Endothelial cell of umbilical vein (primary cell): ENCODE measurements around the gene SRGN. TPM values are rescaled to one million over a fixed set of nuclear protein-coding genes. Genes with fewer than 3 reads are reported as not detected.

Source experiments
- BruUV-seq: library from RNA; stranded (reverse); fragments of 400-500 nt; replicated peaks from 2 replicates; lab custom pipeline; 2021; lab: Mats Ljungman, UMichigan
- CTCF ChIA-PET: fragments of 300-600, 350-600 bp; sonication (Branson Sonifier 250); formaldehyde crosslinking; loops from one replicate; lab custom pipeline; 2021; ENCODE audit warnings: antibody characterized with exemption, inconsistent platforms; lab: Charles Lee
- POLR2A ChIA-PET: fragments of 300-600, 350-600 bp; sonication (Branson Sonifier 250); formaldehyde crosslinking; loops from one replicate; lab custom pipeline; 2021; ENCODE audit warnings: antibody characterized with exemption, inconsistent platforms; lab: Charles Lee
- DNase-seq: peaks from one replicate; pipeline ENCODE4 v3.0.0-alpha.2; 2011; ENCODE audit warnings: low read depth, low spot score
- FAIRE-seq: peaks from 2 replicates; lab custom pipeline; 2011; peaks lifted over from hg19 to GRCh38; lab: Jason Lieb, UNC
- H2AFZ ChIP-seq: 2 replicates; pipeline ENCODE4 v1.6.0; 2012; ENCODE audit warnings: low read depth, low read length, control low read depth, inconsistent platforms
- H3K27ac ChIP-seq: 2 replicates; pipeline ENCODE4 v1.5.1; 2011; ENCODE audit warnings: low read depth, mild to moderate bottlenecking, control low read depth, low read length, moderate library complexity; ENCODE audit not compliant: insufficient read depth
- H3K27me3 ChIP-seq, 2 experiments: 2 replicates each; pipeline versions ENCODE4 v1.6.0 to v1.6.1; 2011; ENCODE audit warnings: low read length in 2 of 2, mixed read lengths in 1 of 2; ENCODE audit not compliant: control insufficient read depth in 2 of 2, insufficient read depth in 2 of 2
- H3K36me3 ChIP-seq, 2 experiments: 2 replicates in 1 of 2; 3 replicates in 1 of 2; pipeline ENCODE4 v1.5.1; 2011; ENCODE audit warnings: low read length in 2 of 2, mild to moderate bottlenecking in 1 of 2, moderate library complexity in 1 of 2; ENCODE audit not compliant: control insufficient read depth in 2 of 2, insufficient read depth in 2 of 2; ENCODE audit errors: extremely low read depth in 1 of 2
- H3K4me1 ChIP-seq: 3 replicates; pipeline ENCODE4 v1.5.1; 2011; ENCODE audit warnings: mild to moderate bottlenecking, low read length; ENCODE audit not compliant: control insufficient read depth, insufficient read depth; ENCODE audit errors: extremely low read depth
- H3K4me2 ChIP-seq: 2 replicates; pipeline ENCODE4 v1.6.1; 2011; ENCODE audit warnings: low read length, control low read depth, mixed read lengths; ENCODE audit not compliant: insufficient read depth
- H3K4me3 ChIP-seq, 3 experiments: fragments of 200-600 bp in 1 of 3; sonication (generic), shearing (Covaris generic) in 1 of 3; replicated peaks in 1 of 3; 2 replicates each; pipeline ENCODE4 v1.5.1; 2011 to 2016; ENCODE audit warnings: control low read depth in 3 of 3, low read length in 3 of 3, mild to moderate bottlenecking in 2 of 3, inconsistent platforms in 1 of 3, low read depth in 1 of 3, moderate library complexity in 1 of 3; ENCODE audit not compliant: insufficient read depth in 1 of 3
- H3K79me2 ChIP-seq: 2 replicates; pipeline ENCODE4 v1.6.0; 2012; ENCODE audit warnings: low read length, inconsistent platforms; ENCODE audit not compliant: control insufficient read depth, insufficient read depth
- H3K9ac ChIP-seq: replicated peaks from 2 replicates; pipeline ENCODE3; 2011; ENCODE audit warnings: low read length, control low read depth; ENCODE audit not compliant: insufficient read depth; ENCODE audit errors: extremely low read depth
- H3K9me1 ChIP-seq: replicated peaks from 3 replicates; pipeline ENCODE4 v1.6.0; 2011; ENCODE audit warnings: mild to moderate bottlenecking, low read length; ENCODE audit not compliant: control insufficient read depth, insufficient read depth; ENCODE audit errors: extremely low read depth
- H3K9me3 ChIP-seq: replicated peaks from 2 replicates; pipeline ENCODE4 v1.5.1; 2012; ENCODE audit warnings: low read length, inconsistent platforms; ENCODE audit not compliant: control insufficient read depth, insufficient read depth
- H4K20me1 ChIP-seq: replicated peaks from 2 replicates; pipeline ENCODE3; 2011; ENCODE audit warnings: mild to moderate bottlenecking, low read length; ENCODE audit not compliant: control insufficient read depth, insufficient read depth; ENCODE audit errors: extremely low read depth
- EZH2 ChIP-seq: IDR thresholded peaks from 2 replicates; pipeline ENCODE4 v1.6.1; 2012; ENCODE audit warnings: borderline replicate concordance, low read depth, mild to moderate bottlenecking, moderate library complexity, low read length, inconsistent platforms; ENCODE audit not compliant: severe bottlenecking
- FOS ChIP-seq: IDR thresholded peaks from 2 replicates; pipeline ENCODE4 v1.6.1; 2011; ENCODE audit warnings: mild to moderate bottlenecking, low read length, moderate library complexity, borderline replicate concordance; ENCODE audit not compliant: insufficient read depth
- GATA2 ChIP-seq: IDR thresholded peaks from 2 replicates; pipeline ENCODE4 v1.7.0; 2011; ENCODE audit warnings: low read depth, mild to moderate bottlenecking, moderate library complexity, mixed read lengths, low read length; ENCODE audit not compliant: insufficient read length, insufficient read depth
- JUN ChIP-seq: IDR thresholded peaks from 2 replicates; pipeline ENCODE4 v1.6.1; 2011; ENCODE audit warnings: borderline replicate concordance, low read depth; ENCODE audit not compliant: insufficient read length, insufficient read depth
- MAX ChIP-seq: IDR thresholded peaks from 2 replicates; pipeline ENCODE4 v1.6.1; 2011; ENCODE audit not compliant: insufficient read depth, insufficient read length
- MYC ChIP-seq: IDR thresholded peaks from one replicate; pipeline ENCODE4 v1.6.1; 2011; ENCODE audit warnings: mild to moderate bottlenecking, low read depth, low read length
- POLR2A ChIP-seq: IDR thresholded peaks from 2 replicates; pipeline ENCODE4 v1.6.1; 2012; ENCODE audit warnings: low read depth, mild to moderate bottlenecking, control low read depth, low read length
- POLR2AphosphoS5 ChIP-seq: IDR thresholded peaks from 2 replicates; pipeline ENCODE4 v1.6.1; 2012; ENCODE audit warnings: low read depth, mild to moderate bottlenecking, control low read depth, low read length, moderate library complexity; ENCODE audit not compliant: insufficient read depth
- dilution Hi-C: fragments of 300-500 bp; cut with MboI; formaldehyde crosslinking; loops from one replicate; pipeline ENCODE4 v1.15.0; 2019; ENCODE audit warnings: low sequenced_read_pairs; ENCODE audit not compliant: extremely low pct_ligation_motif_present
- intact Hi-C: fragments of 100-400 bp; cut with micrococcal nuclease; formaldehyde crosslinking; loops from one replicate; pipeline ENCODE4 v1.10.0; 2022
- polyA plus RNA-seq, 4 experiments: library from polyadenylated mRNA; depleted of rRNA in 3 of 4; stranded (reverse) in 3 of 4; unstranded in 1 of 4; fragments of >200 nt; gene quantifications; 2 replicates each; pipeline versions ENCODE4 v1.2.1 to v1.2.3, GENCODE V29; 2011 to 2012; ENCODE audit warnings: missing spikeins in 1 of 4
- total RNA-seq: library from RNA; stranded (reverse); gene quantifications from 2 replicates; pipeline ENCODE4 v1.2.3, GENCODE V29; 2021
- TF ChIP-seq, protein P1 (sequence below), 2 donors: IDR thresholded peaks; 1 replicate in 1 of 2; 2 replicates in 1 of 2; pipeline ENCODE4 v1.5.1; 2011; ENCODE audit warnings: low read length in 2 of 2, mild to moderate bottlenecking in 2 of 2, moderate library complexity in 2 of 2, control low read depth in 1 of 2, inconsistent platforms in 1 of 2, low read depth in 1 of 2; ENCODE audit not compliant: insufficient read depth in 1 of 2; ENCODE audit errors: extremely low read depth in 1 of 2

SRGN gene
- total and polyA plus RNA-seq, 2 donors (not counting 3 experiments of a cell fraction or from before 2014, with no cell fraction given): 384 to 450 TPM

GRCh38 chr10:69042417-69042816 is 45.5 kb upstream of the SRGN start:
- no peak overlapping the region for H3K4me3 ChIP-seq
- no peaks in the 10 kb centered on the region for H3K79me2 ChIP-seq
- dilution Hi-C loops: no loop called here
- ChIA-PET CTCF (no interaction called here), POLR2A (no interaction called here)
- no peaks in the 10 kb centered on the region for H4K20me1 ChIP-seq
- no peaks in the 10 kb centered on the region for H3K9me1 ChIP-seq
- no peak overlapping the region for H2AFZ ChIP-seq
- no peak overlapping the region for H3K9ac ChIP-seq
- H3K27ac ChIP-seq: no peak overlapping the region
- H3K9me3 ChIP-seq: no peaks in the 10 kb centered on the region
- no peak for FAIRE-seq
- intact Hi-C loops: no loop called here
- no peaks in the 10 kb centered on the region for H3K36me3 ChIP-seq
- no TSS peak for BruUV-seq
- H3K4me1 ChIP-seq: no peaks in the 10 kb centered on the region
- no peak for TF ChIP-seq POLR2AphosphoS5
- no peak for TF ChIP-seq FOS
- no peak for TF ChIP-seq GATA2
- no peak for TF ChIP-seq JUN
- no peak for TF ChIP-seq MYC
- TF ChIP-seq POLR2A: no peak
- TF ChIP-seq EZH2: no peak
- TF ChIP-seq MAX: no peak
- TF ChIP-seq, protein P1, sequence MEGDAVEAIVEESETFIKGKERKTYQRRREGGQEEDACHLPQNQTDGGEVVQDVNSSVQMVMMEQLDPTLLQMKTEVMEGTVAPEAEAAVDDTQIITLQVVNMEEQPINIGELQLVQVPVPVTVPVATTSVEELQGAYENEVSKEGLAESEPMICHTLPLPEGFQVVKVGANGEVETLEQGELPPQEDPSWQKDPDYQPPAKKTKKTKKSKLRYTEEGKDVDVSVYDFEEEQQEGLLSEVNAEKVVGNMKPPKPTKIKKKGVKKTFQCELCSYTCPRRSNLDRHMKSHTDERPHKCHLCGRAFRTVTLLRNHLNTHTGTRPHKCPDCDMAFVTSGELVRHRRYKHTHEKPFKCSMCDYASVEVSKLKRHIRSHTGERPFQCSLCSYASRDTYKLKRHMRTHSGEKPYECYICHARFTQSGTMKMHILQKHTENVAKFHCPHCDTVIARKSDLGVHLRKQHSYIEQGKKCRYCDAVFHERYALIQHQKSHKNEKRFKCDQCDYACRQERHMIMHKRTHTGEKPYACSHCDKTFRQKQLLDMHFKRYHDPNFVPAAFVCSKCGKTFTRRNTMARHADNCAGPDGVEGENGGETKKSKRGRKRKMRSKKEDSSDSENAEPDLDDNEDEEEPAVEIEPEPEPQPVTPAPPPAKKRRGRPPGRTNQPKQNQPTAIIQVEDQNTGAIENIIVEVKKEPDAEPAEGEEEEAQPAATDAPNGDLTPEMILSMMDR (IDR thresholded peaks at IDR 0.05; ENCODE audit: extremely low read depth in 1 of 2, insufficient read depth in 1 of 2, low read depth in 1 of 2, low read length in 2 of 2): no peak
- no peak overlapping the region for H3K4me2 ChIP-seq
- no peaks in the 10 kb centered on the region for H3K27me3 ChIP-seq
- no peak for DNase-seq
